ENCODE results near the gene SVOPL. TPM values are rescaled to one million over a fixed set of nuclear protein-coding genes. Genes with fewer than 3 reads are reported as not detected.

The SVOPL gene
- total and polyA plus RNA-seq, 2 donors (not counting 3 experiments of a cell fraction or from before 2014, with no cell fraction given) = not detected

GRCh38 chr7:138663725-138664710, 37.1 kb downstream of the SVOPL start:
- dilution Hi-C loops (cut with MboI; ENCODE audit: extremely low pct_ligation_motif_present, low sequenced_read_pairs) = no loop called here
- intact Hi-C loops (cut with micrococcal nuclease) = no loop called here
- Histone ChIP-seq H3K27ac (ENCODE audit: insufficient read depth, low read depth, low read length) (no peak overlapping the region), H3K36me3 (ENCODE audit: control insufficient read depth in 2 of 2, extremely low read depth in 1 of 2, insufficient read depth in 2 of 2, low read length in 2 of 2) (no peaks in the 10 kb centered on the region), H3K9me3 (replicated peaks; ENCODE audit: control insufficient read depth, insufficient read depth, low read length) (no peaks in the 10 kb centered on the region), H2AFZ (ENCODE audit: low read depth, low read length) (no peak overlapping the region), H3K9ac (replicated peaks; ENCODE audit: extremely low read depth, insufficient read depth, low read length) (no peak overlapping the region), H3K4me2 (ENCODE audit: insufficient read depth, low read length) (no peak overlapping the region), H3K9me1 (replicated peaks; ENCODE audit: control insufficient read depth, extremely low read depth, insufficient read depth, low read length) (no peaks in the 10 kb centered on the region), H3K4me1 (ENCODE audit: control insufficient read depth, extremely low read depth, insufficient read depth, low read length) (no peaks in the 10 kb centered on the region), H3K4me3 (replicated peaks in 1 of 3; ENCODE audit: insufficient read depth in 1 of 3, low read depth in 1 of 3, low read length in 3 of 3) (peak overlapping the region in 1 of 3 experiments; percentile 7), H3K27me3 (ENCODE audit: control insufficient read depth in 2 of 2, insufficient read depth in 2 of 2, low read length in 2 of 2) (peaks cover 2 to 3% of the 10 kb centered on the region in 2 experiments), H4K20me1 (replicated peaks; ENCODE audit: control insufficient read depth, extremely low read depth, insufficient read depth, low read length) (no peaks in the 10 kb centered on the region), H3K79me2 (ENCODE audit: control insufficient read depth, insufficient read depth, low read length) (no peaks in the 10 kb centered on the region)
- CTCF ChIA-PET = interaction anchor here (0.6 kb wide), 1 partner anchor 253 kb away, joined by 3 read pairs; no protein-coding TSS in a partner anchor
- DNase-seq (ENCODE audit: low read depth, low spot score) (peak; percentile 3), FAIRE-seq (no peak)
- BruUV-seq (replicated peaks) = no TSS peak
- POLR2A ChIA-PET = no interaction called here
- TF ChIP-seq CTCF (IDR thresholded peaks at IDR 0.05; ENCODE audit: extremely low read depth in 1 of 2, insufficient read depth in 1 of 2, low read depth in 1 of 2, low read length in 2 of 2) = no peak
- no peak for TF ChIP-seq GATA2 (IDR thresholded peaks at IDR 0.05; ENCODE audit: insufficient read depth, insufficient read length, low read depth, low read length)
- TF ChIP-seq EZH2 (IDR thresholded peaks at IDR 0.05; ENCODE audit: borderline replicate concordance, low read depth, low read length, severe bottlenecking) = no peak
- TF ChIP-seq MAX (IDR thresholded peaks at IDR 0.05; ENCODE audit: insufficient read depth, insufficient read length) = no peak
- TF ChIP-seq POLR2AphosphoS5 (IDR thresholded peaks at IDR 0.05; ENCODE audit: insufficient read depth, low read depth, low read length) = no peak
- TF ChIP-seq POLR2A (IDR thresholded peaks at IDR 0.05; ENCODE audit: low read depth, low read length) = no peak
- TF ChIP-seq JUN (IDR thresholded peaks at IDR 0.05; ENCODE audit: borderline replicate concordance, insufficient read depth, insufficient read length, low read depth) = no peak
- no peak for TF ChIP-seq FOS (IDR thresholded peaks at IDR 0.05; ENCODE audit: borderline replicate concordance, insufficient read depth, low read length)
- no peak for TF ChIP-seq MYC (IDR thresholded peaks at IDR 0.05; ENCODE audit: low read depth, low read length)
